GM13977 (cell line): ENCODE data around the gene SMIM1.
A peak's percentile ranks its signal among the peaks of the same experiment; 100 is the strongest.

Experiments used
- DNase-seq: peaks from one replicate; pipeline ENCODE4 v3.0.0; 2012; ENCODE audit warnings: low spot score
- in situ Hi-C: fragments of 300-500 bp; cut with MboI; formaldehyde crosslinking; loops from one replicate; pipeline ENCODE4 v1.12.0; 2022; ENCODE audit warnings: low sequenced_read_pairs, low pct_unique_long_range_greater_than_20kb, mixed read lengths, inconsistent platforms; ENCODE audit not compliant: unreplicated experiment
- TF ChIP-seq, protein P1 (sequence below): IDR thresholded peaks from 2 replicates; pipeline ENCODE4 v1.5.1; 2012; ENCODE audit warnings: mild to moderate bottlenecking, control low read depth; ENCODE audit not compliant: insufficient read depth; ENCODE audit errors: extremely low read depth, missing control alignments

Gene SMIM1

DNA sequence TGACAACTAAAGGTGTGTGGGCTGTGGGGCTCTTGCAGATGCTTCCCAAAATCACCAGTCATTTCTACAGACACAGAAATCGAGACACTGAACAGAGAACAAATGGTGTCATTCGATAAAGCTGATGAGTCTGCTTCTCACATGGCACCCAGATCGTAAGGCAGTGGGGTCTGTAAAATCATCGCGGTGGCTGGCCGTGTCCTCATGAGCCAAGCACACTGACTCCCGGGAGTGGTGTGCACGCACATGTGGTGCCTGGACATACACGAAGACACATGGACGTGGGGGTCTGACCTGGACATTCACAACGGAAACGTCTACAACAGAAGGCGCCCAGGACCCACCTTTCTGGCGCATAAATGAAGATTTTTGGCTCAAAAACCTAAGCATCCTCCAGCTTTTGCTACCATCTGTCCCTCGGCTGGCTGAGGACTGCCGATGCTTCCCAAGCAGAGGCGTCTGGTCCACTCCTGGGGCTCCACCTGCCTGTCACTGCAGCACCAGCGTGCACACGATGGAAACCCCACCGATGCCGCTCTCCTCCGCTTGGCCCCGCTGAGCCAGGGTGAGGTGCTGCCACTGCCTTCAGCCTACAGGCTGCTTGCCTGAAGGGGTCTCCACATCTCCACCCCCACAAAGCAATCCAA lies 6.8 kb downstream of the SMIM1 start:
- no peak for DNase-seq
- TF ChIP-seq, protein P1, sequence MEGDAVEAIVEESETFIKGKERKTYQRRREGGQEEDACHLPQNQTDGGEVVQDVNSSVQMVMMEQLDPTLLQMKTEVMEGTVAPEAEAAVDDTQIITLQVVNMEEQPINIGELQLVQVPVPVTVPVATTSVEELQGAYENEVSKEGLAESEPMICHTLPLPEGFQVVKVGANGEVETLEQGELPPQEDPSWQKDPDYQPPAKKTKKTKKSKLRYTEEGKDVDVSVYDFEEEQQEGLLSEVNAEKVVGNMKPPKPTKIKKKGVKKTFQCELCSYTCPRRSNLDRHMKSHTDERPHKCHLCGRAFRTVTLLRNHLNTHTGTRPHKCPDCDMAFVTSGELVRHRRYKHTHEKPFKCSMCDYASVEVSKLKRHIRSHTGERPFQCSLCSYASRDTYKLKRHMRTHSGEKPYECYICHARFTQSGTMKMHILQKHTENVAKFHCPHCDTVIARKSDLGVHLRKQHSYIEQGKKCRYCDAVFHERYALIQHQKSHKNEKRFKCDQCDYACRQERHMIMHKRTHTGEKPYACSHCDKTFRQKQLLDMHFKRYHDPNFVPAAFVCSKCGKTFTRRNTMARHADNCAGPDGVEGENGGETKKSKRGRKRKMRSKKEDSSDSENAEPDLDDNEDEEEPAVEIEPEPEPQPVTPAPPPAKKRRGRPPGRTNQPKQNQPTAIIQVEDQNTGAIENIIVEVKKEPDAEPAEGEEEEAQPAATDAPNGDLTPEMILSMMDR = no peak

DNA sequence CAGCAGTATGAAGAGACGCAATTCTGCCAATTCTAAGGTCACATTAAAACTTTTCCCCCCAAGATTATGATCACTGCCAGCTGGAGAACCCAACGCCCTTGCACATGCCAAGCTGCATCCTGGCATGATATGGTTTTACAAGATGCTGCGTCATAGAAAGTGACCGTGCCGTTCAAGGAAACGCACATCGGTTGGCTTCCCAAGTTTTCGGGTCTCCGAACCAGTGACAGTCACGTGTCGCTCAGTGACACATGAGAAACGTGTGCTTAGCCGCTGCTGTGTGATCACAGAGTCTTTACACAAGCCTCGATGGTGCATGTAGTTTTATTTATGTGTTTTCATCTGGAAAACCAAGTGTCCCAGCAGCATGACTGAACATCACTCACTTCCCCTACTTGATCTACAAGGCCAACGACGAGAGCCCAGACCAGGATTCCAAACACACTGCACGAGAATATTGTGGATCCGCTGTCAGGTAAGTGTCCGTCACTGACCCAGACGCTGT lies 7.4 kb downstream of the SMIM1 start:
- TF ChIP-seq, protein P1 = no peak
- DNase-seq = no peak
- in situ Hi-C loops = no loop called here

More for the DNA sequence above, 6.8 kb downstream of the SMIM1 start:
- in situ Hi-C loops = no loop called here

DNA sequence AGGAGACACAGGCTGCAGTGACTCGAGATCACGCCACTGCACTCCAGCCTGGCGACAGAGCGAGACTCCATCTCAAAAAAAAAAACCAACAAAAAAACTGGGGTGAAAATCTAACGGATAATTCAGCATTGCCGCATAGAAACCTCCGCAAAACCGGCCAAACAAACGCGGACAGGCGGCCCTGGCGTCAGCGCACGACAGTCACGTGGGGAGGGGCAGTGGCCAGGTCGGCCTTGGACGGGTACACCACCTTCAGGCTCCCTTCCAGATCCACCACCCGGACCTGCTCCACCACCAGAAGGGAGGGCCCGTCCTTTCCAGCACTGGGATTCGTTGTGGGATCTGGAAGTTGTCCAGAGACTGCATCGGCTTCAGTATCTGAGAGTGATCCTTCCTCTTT lies 8.4 kb downstream of the SMIM1 start:
- in situ Hi-C loops = no loop called here
- TF ChIP-seq, protein P1 = no peak
- DNase-seq = no peak

- DNase-seq = peak; percentile 15
- in situ Hi-C loops = no loop called here
- TF ChIP-seq, protein P1 = no peak
Measured at GRCh38 chr1:3783651-3784474, 11.3 kb downstream of the SMIM1 start.

- in situ Hi-C loops = no loop called here
- DNase-seq = peak; percentile 11
- TF ChIP-seq, protein P1 = no peak
Measured at GRCh38 chr1:3785045-3785444, 12.5 kb downstream of the SMIM1 start.

GRCh38 chr1:3785456-3786157 lies 13.1 kb downstream of the SMIM1 start:
- DNase-seq = no peak
- in situ Hi-C loops = no loop called here
- TF ChIP-seq, protein P1 = peak; percentile 23
